Omental fat pad (tissue), 4 donors: Measurements from ENCODE around the gene EDN2. TPM values are rescaled to one million over a fixed set of nuclear protein-coding genes. Genes with fewer than 3 reads are reported as not detected.

Experiments used
- ATAC-seq: fragments of 150-250 bp; one replicate; pipeline ENCODE4 v1.9.1; 2016; ENCODE audit warnings: mild to moderate bottlenecking, moderate library complexity; ENCODE audit not compliant: low FRiP score
- DNase-seq: peaks from one replicate; pipeline ENCODE4 v3.0.0-alpha.2; 2019; ENCODE audit warnings: low spot score
- CTCF ChIP-seq, 3 donors: fragments of 450-650 bp; IDR thresholded peaks; one replicate each; pipeline ENCODE4 v1.5.1; 2016 to 2017; ENCODE audit warnings: antibody characterized with exemption in 3 of 3, mild to moderate bottlenecking in 3 of 3, moderate library complexity in 2 of 3
- total RNA-seq, 4 donors: library from RNA; depleted of rRNA; stranded (reverse); fragments of >200 nt; gene quantifications; one replicate each; pipeline ENCODE4 v1.1.0, GENCODE V29; 2016

Gene EDN2
- total RNA-seq, 4 donors from 2014 or later, result not detected

- no peak for ATAC-seq
- no peak for TF ChIP-seq CTCF (IDR thresholded peaks at IDR 0.05)
- no peak for DNase-seq
Measured at GRCh38 chr1:41499591-41499990, 15.1 kb upstream of the EDN2 start.

GRCh38 chr1:41498804-41499203, 14.3 kb upstream of the EDN2 start:
- no peak for TF ChIP-seq CTCF (IDR thresholded peaks at IDR 0.05)
- DNase-seq (no peak), ATAC-seq (no peak)

DNA sequence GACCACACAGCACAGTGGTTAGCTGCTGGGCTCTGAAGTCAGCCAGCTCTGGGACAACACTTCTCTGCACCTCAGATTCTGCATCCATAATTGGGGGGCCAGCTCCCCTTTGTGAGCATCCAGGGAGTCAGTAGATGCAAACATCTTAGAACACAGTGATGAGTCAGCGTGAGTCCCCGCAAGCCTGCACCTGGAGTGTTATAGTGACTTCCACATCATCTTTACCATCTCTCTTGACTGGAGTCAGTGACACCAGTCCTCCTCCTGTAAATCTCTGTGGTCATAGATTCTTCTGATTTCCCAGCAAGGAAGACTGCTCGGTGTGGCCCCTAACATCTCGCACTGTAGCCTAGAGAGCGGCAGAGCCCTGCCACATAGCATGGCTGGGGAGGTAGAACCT, 13.9 kb upstream of the EDN2 start:
- DNase-seq (no peak), ATAC-seq (no peak)
- TF ChIP-seq CTCF (IDR thresholded peaks at IDR 0.05), result no peak

GRCh38 chr1:41497461-41498030, 13.1 kb upstream of the EDN2 start:
- no peak for ATAC-seq
- no peak for TF ChIP-seq CTCF (IDR thresholded peaks at IDR 0.05)
- no peak for DNase-seq

DNA sequence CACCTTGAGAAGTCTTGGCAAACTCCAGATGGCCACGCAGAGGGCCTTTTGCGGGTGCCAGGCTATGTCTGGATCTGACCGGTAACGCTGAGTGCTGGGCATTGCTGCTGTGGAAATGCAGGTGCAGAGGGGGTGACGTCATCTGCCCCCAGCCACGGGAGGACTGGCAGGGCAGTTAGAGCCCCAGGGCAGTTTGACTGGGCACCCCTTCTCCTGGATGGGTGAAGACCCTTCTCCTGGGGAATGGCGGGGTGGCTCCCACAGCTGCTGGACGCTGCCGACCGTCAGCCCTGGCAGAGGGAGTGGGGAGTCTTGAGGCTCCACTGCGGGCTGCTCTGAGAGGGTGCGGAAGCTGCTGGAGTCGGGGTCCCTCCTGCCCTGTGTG, 12.6 kb upstream of the EDN2 start:
- TF ChIP-seq CTCF (IDR thresholded peaks at IDR 0.05), result no peak
- DNase-seq, result no peak
- ATAC-seq, result no peak

- ATAC-seq, result peak; percentile 72
Measured at GRCh38 chr1:41496080-41497055, 11.9 kb upstream of the EDN2 start.

More at GRCh38 chr1:41496080-41497055, 11.9 kb upstream of the EDN2 start:
- TF ChIP-seq CTCF (IDR thresholded peaks at IDR 0.05), result no peak
- DNase-seq, result peak; percentile 63
